Stomach (tissue), 9 donors: ENCODE results near the gene ZNF598. TPM values are rescaled to one million over a fixed set of nuclear protein-coding genes. Genes with fewer than 3 reads are reported as not detected.
A peak's percentile ranks its signal among the peaks of the same experiment; 100 is the strongest.

Experiments
- DNase-seq, 2 donors: peaks; one replicate each; pipeline versions ENCODE4 v3.0.0 to v3.0.0-alpha.2; 2013 to 2019
- H3K27ac ChIP-seq, 5 donors: fragments of 200-600 bp in 4 of 5; sonication (generic) in 4 of 5; one replicate each; pipeline ENCODE4 v1.5.1; 2013 to 2019; ENCODE audit warnings: mild to moderate bottlenecking in 1 of 5, moderate library complexity in 1 of 5
- H3K27me3 ChIP-seq, 3 donors: fragments of 200-600 bp; sonication (generic); one replicate each; pipeline ENCODE4 v1.5.1; 2017 to 2019; ENCODE audit warnings: mixed run types in 1 of 3
- H3K36me3 ChIP-seq, 4 donors: fragments of 200-600 bp; sonication (generic); 1 replicate in 3 of 4; 2 replicates in 1 of 4; pipeline ENCODE4 v1.5.1; 2016 to 2019
- H3K4me1 ChIP-seq, 4 donors: fragments of 200-600 bp; sonication (generic); one replicate each; pipeline ENCODE4 v1.5.1; 2016 to 2019
- H3K4me3 ChIP-seq, 4 donors: fragments of 200-600 bp; sonication (generic) in 3 of 4; one replicate each; pipeline ENCODE4 v1.5.1; 2016 to 2019; ENCODE audit warnings: mild to moderate bottlenecking in 1 of 4
- H3K9me3 ChIP-seq, 4 donors: fragments of 200-600 bp; sonication (generic); one replicate each; pipeline ENCODE4 v1.5.1; 2016 to 2019
- CTCF ChIP-seq, 7 experiments: fragments of 450-650 bp in 4 of 7; fragments of 200-600 bp in 3 of 7; sonication (generic) in 3 of 7; IDR thresholded peaks; one replicate each; pipeline ENCODE4 v1.5.1; 2016 to 2019; ENCODE audit warnings: antibody characterized with exemption in 7 of 7, control low read depth in 2 of 7, mild to moderate bottlenecking in 1 of 7
- EP300 ChIP-seq: sonication (generic); formaldehyde crosslinking; IDR thresholded peaks from one replicate; pipeline ENCODE4 v1.6.1; 2017; ENCODE audit warnings: antibody characterized with exemption
- POLR2A ChIP-seq, 4 donors: fragments of 450-650 bp; IDR thresholded peaks; one replicate each; pipeline ENCODE4 v1.6.1; 2016; ENCODE audit warnings: antibody characterized with exemption in 4 of 4, control low read depth in 2 of 4, mild to moderate bottlenecking in 1 of 4, moderate library complexity in 1 of 4
- POLR2AphosphoS5 ChIP-seq, 3 donors: sonication (generic); formaldehyde crosslinking; IDR thresholded peaks; one replicate each; pipeline ENCODE4 v1.6.1; 2016; ENCODE audit warnings: antibody characterized with exemption in 3 of 3
- WGBS, 5 donors: extraction: QIAGEN DNeasy Blood & Tissue Kit in 3 of 5; methylation state at CpG; one replicate each; pipeline versions ENCODE4 v1.1.5 to v1.1.7; 2013 to 2018; 5-methylcytosine and 5-hydroxymethylcytosine counted together
- intact Hi-C: fragments of 100-400 bp; cut with DNase I; formaldehyde crosslinking; loops from one replicate; pipeline ENCODE4 v1.15.1; 2023; ENCODE audit warnings: low total_unique reads
- polyA plus RNA-seq, 3 donors: library from polyadenylated mRNA; stranded (reverse); fragments of 200-250 nt; gene quantifications; one replicate each; pipeline ENCODE4 v1.2.3, GENCODE V29; 2013
- total RNA-seq, 5 donors: library from RNA; depleted of rRNA; stranded (reverse); fragments of >200 nt; gene quantifications; one replicate each; pipeline versions ENCODE4 v1.1.0 to v1.2.3, GENCODE V29; 2014 to 2016
- donor health status: healthy with polysubstance abuse.
- donor health status: Bipolar disorder and iron deficiency.
- donor health status: healthy.

The ZNF598 gene
- total and polyA plus RNA-seq, 8 donors, result 16.3 to 86.2 (median 26.2) TPM

DNA sequence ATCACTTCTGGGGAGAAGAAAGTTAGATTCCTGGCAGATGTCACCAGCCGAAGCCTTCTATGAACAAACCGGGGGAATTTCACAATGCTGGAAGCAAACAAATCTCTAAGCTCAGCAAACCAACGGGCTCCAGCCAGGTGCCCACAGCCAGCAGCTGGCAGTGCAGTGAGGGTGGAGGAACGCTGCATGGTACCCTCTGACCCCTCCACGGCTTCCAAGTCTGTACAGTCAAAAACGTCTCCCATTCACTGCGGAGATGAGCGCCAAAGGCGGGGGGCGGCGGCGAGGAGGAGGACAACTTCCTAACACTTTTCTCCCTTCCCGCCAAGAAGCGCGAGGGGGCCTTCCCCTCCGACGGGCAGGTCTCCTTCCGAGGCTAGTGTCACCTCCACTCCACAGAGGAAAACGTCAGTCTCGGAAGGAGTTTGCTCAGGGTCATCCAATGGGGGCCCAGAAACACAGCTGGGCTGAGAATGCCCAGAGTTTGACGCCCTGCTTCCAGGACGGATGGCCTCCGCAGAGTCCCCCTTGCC, 924 bp downstream of the ZNF598 start:
- peaks cover 0 to 14% (median 9%) of the 10 kb centered on the region in 4 donors for H3K36me3 ChIP-seq
- peak in 1 of 2 donors; percentile 61 for DNase-seq
- H3K27ac ChIP-seq, result peak overlapping the region; percentile 90 to 96 (median 95)
- peaks cover 59 to 64% (median 63%) of the 10 kb centered on the region in 4 donors for H3K4me1 ChIP-seq
- intact Hi-C loops, result no loop called here
- no peaks in the 10 kb centered on the region for H3K9me3 ChIP-seq
- no peaks in the 10 kb centered on the region for H3K27me3 ChIP-seq
- TF ChIP-seq CTCF (IDR thresholded peaks at IDR 0.05), result no peak
- TF ChIP-seq POLR2A (IDR thresholded peaks at IDR 0.05), result no peak
- no peak for TF ChIP-seq POLR2AphosphoS5 (IDR thresholded peaks at IDR 0.05)
- TF ChIP-seq EP300, result no peak
- H3K4me3 ChIP-seq, result peak overlapping the region; percentile 66 to 96 (median 86)
- WGBS, 5 donors, result 2 to 3% (median 2%) methylated on average over 21 to 23 of the region's 23 CpGs

DNA sequence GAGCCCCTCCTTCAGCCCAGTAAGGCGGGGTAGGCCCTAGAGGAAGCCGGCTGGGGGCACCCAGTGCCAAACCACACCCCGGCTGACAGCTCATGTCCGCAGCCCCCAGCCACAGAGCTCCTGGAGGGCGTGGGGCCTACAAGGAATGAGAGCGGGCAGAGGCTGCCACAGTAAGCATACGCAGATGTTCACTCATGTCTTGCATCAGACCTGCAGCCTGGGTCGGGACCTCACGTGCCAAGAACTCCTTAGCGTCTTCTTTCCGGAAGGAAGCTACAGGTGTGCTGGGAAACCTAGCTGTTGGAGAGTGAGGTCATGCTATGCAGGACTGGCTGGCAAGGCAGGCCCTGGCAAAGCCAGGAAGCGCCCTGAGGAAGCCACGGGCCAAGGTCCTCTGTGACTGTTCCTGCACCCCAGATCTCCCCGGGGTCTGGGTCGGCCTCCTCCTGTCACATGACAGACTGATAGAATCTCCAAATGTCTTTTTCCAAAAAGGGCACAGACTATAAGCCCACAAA, 1.6 kb downstream of the ZNF598 start:
- H3K27ac ChIP-seq, result peak overlapping the region in 4 of 5 donors; percentile 92 to 96 (median 95)
- no peaks in the 10 kb centered on the region for H3K27me3 ChIP-seq
- peaks cover 0 to 19% (median 14%) of the 10 kb centered on the region in 4 donors for H3K36me3 ChIP-seq
- no peaks in the 10 kb centered on the region for H3K9me3 ChIP-seq
- peak in 1 of 2 donors; percentile 62 for DNase-seq
- no peak for TF ChIP-seq EP300
- peak in 1 of 3 donors; percentile 20 for TF ChIP-seq POLR2AphosphoS5 (IDR thresholded peaks at IDR 0.05)
- no peak for TF ChIP-seq CTCF (IDR thresholded peaks at IDR 0.05)
- no peak for TF ChIP-seq POLR2A (IDR thresholded peaks at IDR 0.05)
- peak overlapping the region in 3 of 4 donors; percentile 66 to 96 (median 81) for H3K4me3 ChIP-seq
- peaks cover 59 to 69% (median 68%) of the 10 kb centered on the region in 4 donors for H3K4me1 ChIP-seq
- intact Hi-C loops, result no loop called here
- 21 to 43% (median 24%) methylated on average over 15 of the region's 15 CpGs for WGBS, 5 donors

GRCh38 chr16:2007081-2007836, 2.4 kb downstream of the ZNF598 start:
- Histone ChIP-seq H3K27ac (peak overlapping the region in 4 of 5 donors; percentile 92 to 96 (median 95)), H3K4me3 (peak overlapping the region in 3 of 4 donors; percentile 66 to 96 (median 81)), H3K27me3 (no peaks in the 10 kb centered on the region), H3K4me1 (peaks cover 59 to 71% (median 68%) of the 10 kb centered on the region in 4 donors), H3K36me3 (peaks cover 6 to 27% (median 22%) of the 10 kb centered on the region in 4 donors), H3K9me3 (no peaks in the 10 kb centered on the region)
- DNase-seq, result no peak
- 68 to 76% (median 70%) methylated on average over 16 of the region's 16 CpGs for WGBS, 5 donors
- no peak for TF ChIP-seq POLR2A (IDR thresholded peaks at IDR 0.05)
- intact Hi-C loops, result no loop called here

- no peak for DNase-seq
- peaks cover 59 to 71% (median 68%) of the 10 kb centered on the region in 4 donors for H3K4me1 ChIP-seq
- H3K36me3 ChIP-seq, result peaks cover 16 to 37% (median 32%) of the 10 kb centered on the region in 4 donors
- TF ChIP-seq POLR2AphosphoS5 (IDR thresholded peaks at IDR 0.05), result no peak
- H3K27me3 ChIP-seq, result no peaks in the 10 kb centered on the region
- WGBS, 5 donors, result 91 to 94% (median 93%) methylated on average over 7 to 8 of the region's 8 CpGs
- H3K27ac ChIP-seq, result no peak overlapping the region
- intact Hi-C loops, result no loop called here
- no peaks in the 10 kb centered on the region for H3K9me3 ChIP-seq
- H3K4me3 ChIP-seq, result no peak overlapping the region
These were observed 3.3 kb downstream of the ZNF598 start for GRCh38 chr16:2006317-2006716.

DNA sequence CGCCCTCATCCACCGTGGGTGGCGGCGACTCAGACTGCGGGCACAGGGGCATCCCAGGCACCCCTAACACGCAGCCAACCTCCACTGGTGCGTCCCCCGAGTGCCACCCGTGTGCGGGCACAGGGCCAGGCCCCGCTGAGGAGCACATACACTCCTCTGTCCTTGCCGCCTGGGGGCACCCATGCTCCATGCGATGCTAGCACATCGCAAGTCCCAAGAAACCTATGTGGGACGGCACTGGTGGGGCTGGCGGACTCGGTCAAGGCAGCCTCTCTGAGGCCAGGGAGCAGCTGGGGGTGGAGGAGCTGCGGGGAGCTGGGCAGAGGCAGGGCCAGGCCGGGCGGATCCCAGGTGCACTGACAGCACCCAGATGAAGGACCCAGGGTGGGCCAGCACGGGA, 4.0 kb downstream of the ZNF598 start:
- intact Hi-C loops, result no loop called here
- Histone ChIP-seq H3K36me3 (peaks cover 22 to 44% (median 38%) of the 10 kb centered on the region in 4 donors), H3K4me3 (no peak overlapping the region), H3K9me3 (no peaks in the 10 kb centered on the region), H3K4me1 (peaks cover 58 to 69% (median 66%) of the 10 kb centered on the region in 4 donors), H3K27ac (no peak overlapping the region), H3K27me3 (no peaks in the 10 kb centered on the region)
- 66 to 81% (median 79%) methylated on average over 20 to 21 of the region's 21 CpGs for WGBS, 5 donors
- TF ChIP-seq CTCF (IDR thresholded peaks at IDR 0.05) (no peak), POLR2AphosphoS5 (IDR thresholded peaks at IDR 0.05) (no peak), POLR2A (IDR thresholded peaks at IDR 0.05) (no peak), EP300 (no peak)
- DNase-seq, result no peak
